Measurements from ENCODE around the gene GAB4. TPM values are rescaled to one million over a fixed set of nuclear protein-coding genes. Genes with fewer than 3 reads are reported as not detected.

The GAB4 gene
- total RNA-seq, 1 experiment from 2014 or later, result not detected

DNA sequence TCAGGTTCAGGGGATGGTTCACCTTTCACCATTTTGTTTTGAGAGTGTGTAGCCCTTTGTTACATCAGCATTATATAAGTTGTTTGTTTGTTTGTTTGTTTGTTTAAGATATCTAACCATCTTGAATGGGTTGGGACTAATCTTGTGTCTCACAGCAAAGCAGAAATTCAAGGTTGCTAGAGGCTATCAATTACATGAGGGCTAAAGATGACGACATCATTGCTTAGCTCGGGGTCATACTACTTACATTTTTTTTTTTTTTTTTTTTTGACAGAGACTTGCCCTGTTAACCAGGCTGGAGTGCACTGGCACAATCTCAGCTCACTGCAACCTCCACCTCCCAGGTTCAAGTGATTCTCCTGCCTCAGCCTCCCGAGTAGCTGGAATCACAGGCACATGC lies 95.7 kb downstream of the GAB4 start:
- DNase-seq (ENCODE audit: low read depth), result no peak

Other genes starting within 250 kb of the GAB4 start
- gene XKR3, start 182.8 kb downstream of the GAB4 start, total RNA-seq (2014; rRNA removed; shearing (Covaris generic)), result 0.69 TPM in 1 of 2 replicates, not detected in the other
- gene IL17RA, start 76.8 kb upstream of the GAB4 start, total RNA-seq (2014; rRNA removed; shearing (Covaris generic)), result 1.8 and 3.3 TPM in 2 replicates
- gene TMEM121B, start 113.1 kb upstream of the GAB4 start, total RNA-seq (2014; rRNA removed; shearing (Covaris generic)), result 0.11 and 0.21 TPM in 2 replicates
- 51.1 and 60.6 TPM in 2 replicates for gene HDHD5, start 151.1 kb upstream of the GAB4 start, total RNA-seq (2014; rRNA removed; shearing (Covaris generic))
- 0.30 TPM in 1 of 2 replicates, not detected in the other for gene ADA2, start 211.2 kb upstream of the GAB4 start, total RNA-seq (2014; rRNA removed; shearing (Covaris generic))

Data from Daoy (cell line).